Putamen (tissue), 1 donor: ENCODE results near the gene SHC1.
A peak's percentile ranks its signal among the peaks of the same experiment; 100 is the strongest.
"Not testable (repeated sequence)": the region's sequence is repeated elsewhere in the genome, so short reads cannot be mapped to it uniquely, and the experiment has no call there.

Experiments used
- DNase-seq: peaks from one replicate; pipeline ENCODE4 v3.0.0-alpha.2; 2016; ENCODE audit warnings: low spot score

SHC1 gene

DNA sequence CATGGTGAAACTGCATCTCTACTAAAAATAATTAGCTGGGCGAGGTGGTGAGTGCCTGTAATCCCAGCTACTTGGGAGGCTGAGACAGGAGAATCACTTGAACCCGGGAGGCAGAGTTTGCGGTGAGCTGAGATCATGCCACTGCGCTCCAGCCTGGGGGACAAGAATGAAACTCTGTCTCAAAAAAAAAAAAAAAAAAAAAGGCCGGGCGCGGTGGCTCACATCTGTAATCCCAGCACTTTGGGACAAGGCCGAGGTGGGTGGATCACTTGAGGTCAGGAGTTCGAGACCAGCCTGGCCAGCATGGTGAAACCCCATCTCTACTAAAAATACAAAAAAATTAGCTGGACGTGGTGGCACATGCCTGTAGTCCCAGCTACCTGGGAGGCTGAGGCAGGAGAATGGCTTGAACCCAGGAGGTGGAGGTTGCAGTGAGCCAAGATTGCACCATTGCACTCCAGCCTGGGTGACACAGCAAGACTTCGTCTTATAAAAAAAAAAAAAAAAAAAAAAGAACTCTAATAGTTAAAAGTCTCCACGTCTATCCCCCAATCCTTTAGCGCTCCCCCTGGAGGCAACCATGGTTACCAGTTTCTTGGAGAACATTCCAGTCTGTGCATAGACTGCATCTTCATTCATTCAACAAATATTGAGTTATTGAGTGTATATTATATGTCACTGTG is 24.9 kb upstream of the SHC1 start:
- DNase-seq: not testable (repeated sequence)

DNA sequence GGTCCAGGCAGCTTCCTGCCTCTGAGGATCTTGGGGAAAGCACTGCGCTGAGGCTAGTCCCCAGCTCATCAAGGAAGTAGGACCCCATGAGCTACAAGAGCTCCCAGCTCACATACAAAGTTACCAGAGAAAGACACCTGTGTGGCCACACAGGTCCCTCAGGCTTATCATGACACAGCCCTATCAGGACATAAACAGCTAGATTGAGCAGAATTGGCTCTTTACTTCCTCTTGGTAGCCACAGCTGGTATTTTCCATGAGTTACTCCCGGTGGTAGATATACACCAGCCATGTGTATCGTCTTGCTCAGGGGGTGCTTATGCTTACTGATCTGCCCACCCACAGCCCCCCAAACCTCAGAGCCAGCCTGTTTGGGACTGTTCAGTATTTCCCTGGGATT is 24.0 kb upstream of the SHC1 start:
- no peak for DNase-seq

DNA sequence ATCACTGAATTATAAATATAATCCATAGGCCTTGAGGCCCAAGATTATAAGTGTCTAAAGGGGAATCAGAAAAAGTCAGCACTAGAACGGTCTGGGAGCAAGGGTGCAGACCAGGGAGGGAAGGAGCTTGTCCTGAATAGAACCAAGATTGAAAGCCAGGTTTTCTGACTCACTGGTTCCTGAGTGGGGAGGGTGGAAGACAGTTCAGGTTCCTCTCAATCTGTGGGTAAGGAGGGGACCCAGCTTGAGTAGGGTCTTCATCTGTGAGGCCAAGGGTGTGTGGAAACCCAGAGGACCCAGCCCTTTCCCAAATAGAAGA is 23.7 kb upstream of the SHC1 start:
- no peak for DNase-seq

DNA sequence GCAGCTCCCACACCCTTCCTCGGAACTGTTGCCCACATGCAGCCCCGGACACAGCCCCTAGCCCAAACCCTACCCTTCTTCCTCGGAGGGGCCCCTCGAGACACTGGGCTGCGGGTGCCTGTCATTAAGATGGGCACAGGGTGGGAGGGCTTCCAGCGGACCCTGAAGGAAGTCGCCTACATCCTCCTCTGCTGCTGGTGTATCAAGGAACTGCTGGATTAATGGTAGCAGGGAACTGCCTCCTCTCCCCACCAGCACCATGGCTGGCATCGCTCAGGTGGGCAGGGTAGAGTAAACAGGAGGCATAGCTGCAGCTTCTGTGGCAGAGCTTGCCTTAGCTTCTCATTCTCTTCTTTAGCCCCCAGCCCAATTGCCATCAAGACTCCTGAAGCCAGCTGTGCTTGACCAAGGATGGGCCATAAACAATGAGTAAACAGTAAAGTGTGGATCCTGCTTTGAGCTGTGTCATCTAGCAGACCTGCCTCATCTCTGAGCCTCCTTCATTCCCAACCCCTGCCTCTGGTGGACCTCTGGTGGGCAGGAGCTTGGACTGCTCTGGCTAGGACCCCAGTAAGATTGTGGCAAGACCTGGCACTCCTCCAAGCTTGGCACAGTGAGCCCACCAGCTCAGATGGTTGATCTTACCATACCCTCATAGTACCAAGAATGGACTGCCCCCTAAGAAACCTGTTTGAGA is 23.2 kb upstream of the SHC1 start, which contains the start of gene LENEP:
Gene LENEP (plus strand): TSS at position 15 of the 697 bp plus-strand sequence. CDS start 22 bp downstream, at position 37.
- DNase-seq: no peak

DNA sequence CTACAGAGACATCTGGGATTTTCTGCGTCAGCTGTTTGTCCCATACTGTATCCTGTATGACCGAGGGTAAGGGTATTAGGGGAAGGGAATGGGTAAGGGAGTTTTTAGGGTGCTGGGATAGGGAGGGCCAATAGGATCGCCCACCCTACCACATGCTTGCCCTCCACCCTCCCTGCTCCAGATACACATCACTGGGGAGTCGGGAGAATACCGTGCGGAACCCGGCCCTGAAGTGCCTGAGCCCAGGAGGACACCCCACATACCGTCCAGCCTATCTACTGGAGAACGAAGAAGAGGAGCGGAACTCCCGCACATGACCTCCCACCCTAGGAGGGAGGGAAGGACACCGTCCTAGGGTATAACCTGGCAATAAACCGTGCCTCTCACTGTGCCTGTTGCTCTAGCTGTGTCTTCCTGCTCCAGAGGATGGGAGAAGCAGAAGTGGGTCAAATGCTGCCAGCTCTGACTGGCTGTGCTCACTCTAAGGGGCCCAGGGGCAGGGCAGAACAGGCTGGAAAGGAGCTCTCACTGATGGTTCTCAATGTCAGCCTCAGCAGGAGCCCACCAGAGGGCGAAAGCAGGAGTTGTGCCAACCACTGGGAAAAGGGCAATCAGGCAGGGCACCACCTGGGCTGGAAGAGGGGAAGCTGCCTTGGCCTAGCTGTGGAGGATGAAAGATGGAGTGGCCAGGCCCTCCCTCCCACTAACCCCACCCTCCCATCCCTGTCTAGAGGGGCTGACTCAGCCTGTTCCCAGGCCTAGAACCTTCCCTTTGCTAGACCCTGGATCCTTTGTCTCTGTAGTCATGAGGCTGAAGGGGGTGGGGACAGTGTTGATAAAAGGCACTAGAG is 22.4 kb upstream of the SHC1 start:
- DNase-seq: no peak

DNA sequence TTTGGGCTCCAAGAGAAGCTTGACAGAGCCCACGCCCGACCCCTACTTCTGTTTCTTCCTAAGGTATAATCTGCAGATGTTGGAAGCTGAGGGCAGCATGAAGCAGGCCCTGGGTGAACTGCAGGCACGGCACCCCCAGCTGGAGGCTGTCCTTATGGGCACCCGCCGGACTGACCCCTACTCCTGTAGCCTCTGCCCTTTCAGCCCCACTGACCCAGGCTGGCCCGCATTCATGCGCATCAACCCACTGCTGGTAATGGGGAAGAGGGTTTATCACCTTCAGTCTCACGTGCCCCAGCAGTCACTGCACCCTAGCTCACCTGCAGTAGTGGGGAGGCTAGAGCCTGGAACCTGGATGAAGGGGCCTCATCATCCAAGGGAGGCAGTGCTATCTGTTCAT is 19.7 kb upstream of the SHC1 start:
- no peak for DNase-seq

DNA sequence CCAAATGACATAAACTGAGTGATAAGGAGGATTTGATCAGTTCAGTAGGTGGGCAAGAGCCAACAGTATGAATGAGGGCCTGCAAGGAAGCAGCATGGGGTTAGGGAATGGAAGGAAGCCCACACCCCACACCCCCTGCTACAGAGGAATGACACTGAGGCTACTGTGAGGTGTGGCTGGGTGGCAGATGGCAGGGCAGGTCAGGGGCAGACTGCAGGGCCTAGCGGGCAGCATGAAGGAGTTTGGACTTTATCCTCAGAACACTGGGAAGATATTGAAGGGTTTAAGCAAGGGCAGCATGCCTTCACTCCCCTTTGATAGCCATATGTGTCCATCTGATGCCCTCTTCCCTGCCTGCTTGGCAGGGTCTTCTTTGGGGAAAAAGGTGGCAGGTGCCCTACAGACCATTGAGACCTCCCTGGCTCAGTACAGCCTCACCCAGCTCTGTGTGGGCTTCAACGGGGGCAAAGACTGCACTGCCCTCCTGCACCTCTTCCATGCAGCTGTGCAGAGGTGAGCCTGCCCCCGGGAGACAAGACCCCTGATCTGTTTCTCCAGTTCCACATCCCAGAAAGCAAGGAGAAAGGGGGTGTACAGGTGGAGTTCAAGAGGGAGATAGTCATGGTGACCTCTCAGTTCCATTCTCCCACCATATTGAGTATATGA is 18.8 kb upstream of the SHC1 start:
- DNase-seq: no peak

DNA sequence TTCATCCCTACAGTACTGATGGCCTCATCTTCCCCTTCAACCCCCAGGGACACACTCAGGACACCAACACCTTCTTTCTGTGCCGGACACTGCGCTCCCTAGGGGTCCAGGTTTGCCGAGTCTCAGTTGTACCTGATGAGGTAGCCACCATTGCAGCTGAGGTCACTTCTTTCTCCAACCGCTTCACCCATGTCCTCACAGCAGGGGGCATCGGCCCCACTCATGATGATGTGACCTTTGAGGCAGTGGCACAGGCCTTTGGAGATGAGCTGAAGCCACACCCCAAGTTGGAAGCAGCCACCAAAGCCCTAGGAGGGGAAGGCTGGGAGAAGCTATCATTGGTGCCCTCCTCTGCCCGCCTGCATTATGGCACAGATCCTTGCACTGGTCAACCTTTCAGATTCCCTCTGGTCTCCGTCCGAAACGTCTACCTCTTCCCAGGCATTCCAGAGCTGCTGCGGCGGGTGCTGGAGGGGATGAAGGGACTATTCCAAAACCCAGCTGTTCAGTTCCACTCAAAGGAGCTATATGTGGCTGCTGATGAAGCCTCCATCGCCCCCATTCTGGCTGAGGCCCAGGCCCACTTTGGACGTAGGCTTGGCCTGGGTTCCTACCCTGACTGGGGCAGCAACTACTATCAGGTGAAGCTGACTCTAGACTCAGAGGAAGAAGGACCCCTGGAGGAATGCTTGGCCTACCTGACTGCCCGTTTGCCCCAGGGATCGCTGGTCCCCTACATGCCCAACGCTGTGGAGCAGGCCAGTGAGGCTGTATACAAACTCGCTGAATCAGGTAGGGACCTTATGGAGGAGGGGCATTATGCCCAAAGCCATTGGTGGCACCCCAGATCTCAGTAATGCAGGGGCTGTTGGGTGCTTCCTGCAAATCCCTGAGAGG is 17.8 kb upstream of the SHC1 start:
- DNase-seq: no peak

DNA sequence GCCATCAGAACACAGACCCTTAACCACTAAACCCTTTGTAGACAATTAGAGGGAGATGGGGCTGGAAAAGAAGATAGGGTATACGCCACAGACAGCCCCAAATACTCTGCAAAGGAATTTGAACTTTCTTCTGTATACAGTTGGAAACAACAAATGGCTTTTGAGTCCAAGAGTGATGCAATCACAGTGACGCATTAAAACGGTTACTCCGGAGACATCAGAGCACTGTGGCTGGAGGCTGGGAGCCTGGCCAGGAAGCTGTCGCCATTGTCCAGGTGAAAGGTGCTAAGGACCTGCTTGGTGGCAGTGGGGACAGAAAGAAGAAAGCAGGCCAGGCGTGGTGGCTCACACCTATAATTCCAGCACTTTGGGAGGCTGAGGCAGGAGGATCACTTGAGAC is 16.8 kb upstream of the SHC1 start:
- no peak for DNase-seq

DNA sequence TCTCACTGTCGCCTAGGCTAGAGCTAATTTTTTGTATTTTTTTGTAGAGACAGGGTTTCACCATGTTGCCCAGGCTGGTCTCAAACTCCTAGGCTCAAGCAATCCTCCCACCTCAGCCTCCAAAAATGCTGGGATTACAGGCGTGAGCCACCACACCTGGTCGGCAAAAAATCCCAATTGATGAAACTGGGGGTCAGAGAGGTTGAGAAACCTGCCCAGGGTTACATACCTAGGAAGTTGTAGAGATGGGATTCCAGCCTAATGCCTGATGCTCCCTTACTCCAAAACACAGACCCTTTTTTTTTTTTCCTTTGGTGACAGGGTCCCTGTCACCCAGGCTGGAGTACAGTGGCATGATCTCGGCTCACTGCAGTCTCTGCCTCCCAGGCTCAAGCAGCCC is 16.2 kb upstream of the SHC1 start:
- DNase-seq: not testable (repeated sequence)

DNA sequence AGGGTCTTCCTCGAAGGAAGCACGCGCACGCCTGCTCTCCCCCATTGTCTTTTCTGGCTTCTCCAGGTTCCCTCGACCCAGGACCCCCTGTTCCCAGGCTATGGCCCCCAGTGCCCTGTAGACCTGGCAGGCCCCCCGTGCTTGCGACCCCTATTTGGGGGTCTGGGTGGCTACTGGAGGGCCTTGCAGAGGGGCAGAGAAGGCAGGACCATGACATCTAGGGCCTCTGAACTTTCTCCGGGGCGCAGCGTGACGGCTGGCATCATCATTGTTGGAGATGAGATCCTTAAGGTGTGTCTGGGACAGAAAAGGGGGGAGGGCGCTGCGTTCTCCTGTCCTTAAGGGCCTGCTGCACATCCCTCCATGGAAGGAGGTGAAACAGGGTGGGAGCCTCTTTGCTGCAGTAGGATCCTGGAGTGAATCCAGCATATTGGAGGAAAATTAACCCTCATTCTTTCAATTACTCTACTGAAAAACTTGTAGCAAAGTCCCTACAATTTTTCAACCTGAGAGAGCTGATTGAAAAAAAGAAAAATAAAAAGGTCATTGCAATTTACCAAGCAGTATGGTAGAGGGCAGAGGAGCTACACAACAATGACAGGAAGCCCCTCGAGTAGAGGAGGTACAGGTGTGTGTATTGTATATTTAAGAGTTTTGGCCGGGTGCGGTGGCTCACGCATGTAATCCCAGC is 13.4 kb upstream of the SHC1 start:
- DNase-seq: no peak

DNA sequence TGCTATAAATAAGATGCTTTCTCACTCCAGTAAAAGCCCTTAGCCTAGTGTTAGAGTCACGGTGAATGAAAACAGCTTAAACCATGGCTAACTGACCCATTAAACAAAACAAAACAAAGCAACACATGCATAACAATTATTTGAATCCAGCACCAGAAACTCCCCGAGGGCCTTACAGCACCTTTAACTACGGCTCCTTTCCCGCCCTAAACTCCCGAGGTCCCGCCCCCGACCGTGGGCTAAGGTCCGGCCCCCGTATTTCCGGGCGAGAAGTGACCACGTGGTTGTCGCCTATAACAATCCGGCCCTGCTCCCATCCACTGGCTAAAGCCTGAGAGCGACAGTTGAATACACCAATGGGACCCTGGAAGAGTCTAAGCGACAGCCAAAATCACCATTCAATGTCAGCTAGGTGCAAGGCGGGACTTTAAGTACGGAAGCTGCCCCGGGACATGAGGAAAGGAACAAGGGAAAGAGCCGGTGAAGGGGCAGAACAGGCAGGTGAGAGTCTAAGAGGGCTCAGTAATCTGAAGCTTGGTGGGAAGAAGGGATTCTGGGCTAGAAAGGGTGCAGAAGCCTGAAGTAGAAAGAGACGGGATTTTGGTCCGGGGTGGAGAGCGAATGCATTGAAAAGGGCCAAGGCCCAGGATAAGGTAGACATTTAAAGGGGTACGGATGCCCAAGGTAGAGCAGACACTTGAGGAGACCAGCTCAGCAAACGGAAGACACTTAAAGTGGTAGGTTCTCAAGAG is 12.5 kb upstream of the SHC1 start, which contains the start of gene FLAD1:
Gene FLAD1 (plus strand): TSS at position 448 of the 752 bp plus-strand sequence. CDS start 351 bp downstream, outside the sequence.
- DNase-seq: peak; percentile 99

DNA sequence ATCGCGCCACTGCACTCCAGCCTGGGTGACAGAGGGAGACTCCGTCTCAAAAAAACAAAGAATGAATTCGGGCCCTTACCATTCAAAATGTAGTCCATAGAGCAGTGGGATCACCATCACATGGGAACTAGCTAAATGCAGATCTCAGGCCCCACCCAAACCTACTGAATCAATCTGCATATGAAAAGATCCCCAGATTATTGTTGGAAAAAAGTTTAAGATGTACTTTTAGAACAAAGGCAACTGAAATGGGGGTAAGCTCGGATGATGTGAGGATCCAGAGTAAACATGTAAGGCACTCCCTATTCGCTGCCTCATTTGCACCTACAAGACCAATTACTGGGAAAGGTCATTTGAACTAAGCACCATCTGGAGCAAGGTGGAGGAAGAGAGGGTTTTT is 11.8 kb upstream of the SHC1 start:
- DNase-seq: no peak

DNA sequence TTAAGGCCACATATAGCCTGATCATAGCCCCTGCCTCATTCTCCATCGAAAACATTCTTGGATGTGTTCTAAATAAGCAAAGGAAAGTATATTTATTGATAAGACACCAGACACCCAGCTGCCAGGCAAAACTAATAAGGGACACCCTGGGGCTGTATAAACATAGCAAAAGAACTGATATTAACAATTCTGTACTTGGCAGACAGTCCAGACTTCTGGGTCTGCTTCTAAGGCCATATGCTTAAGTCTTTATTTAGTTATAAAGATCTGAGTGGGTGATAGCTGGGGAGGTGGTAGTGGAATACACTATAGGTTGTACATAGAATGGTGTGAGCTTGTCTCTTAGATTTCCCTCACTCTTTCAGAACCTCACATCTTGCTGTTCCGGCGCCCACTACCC is 7.8 kb upstream of the SHC1 start:
- no peak for DNase-seq

DNA sequence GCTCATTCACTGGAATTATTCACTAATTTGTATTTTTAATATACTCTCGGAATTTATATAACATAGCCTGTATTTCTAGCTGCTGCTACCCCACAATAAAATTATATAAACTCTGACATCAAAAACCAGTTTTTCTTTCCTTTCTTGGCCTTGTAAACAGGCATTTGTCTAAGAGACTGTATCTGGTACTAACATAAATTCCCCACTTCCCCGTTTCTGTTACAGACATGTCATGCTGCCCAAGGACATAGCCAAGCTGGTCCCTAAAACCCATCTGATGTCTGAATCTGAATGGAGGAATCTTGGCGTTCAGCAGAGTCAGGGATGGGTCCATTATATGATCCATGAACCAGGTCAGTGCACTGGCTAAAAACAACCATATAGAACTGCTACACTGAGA is 7.2 kb upstream of the SHC1 start:
- not testable (repeated sequence) for DNase-seq

DNA sequence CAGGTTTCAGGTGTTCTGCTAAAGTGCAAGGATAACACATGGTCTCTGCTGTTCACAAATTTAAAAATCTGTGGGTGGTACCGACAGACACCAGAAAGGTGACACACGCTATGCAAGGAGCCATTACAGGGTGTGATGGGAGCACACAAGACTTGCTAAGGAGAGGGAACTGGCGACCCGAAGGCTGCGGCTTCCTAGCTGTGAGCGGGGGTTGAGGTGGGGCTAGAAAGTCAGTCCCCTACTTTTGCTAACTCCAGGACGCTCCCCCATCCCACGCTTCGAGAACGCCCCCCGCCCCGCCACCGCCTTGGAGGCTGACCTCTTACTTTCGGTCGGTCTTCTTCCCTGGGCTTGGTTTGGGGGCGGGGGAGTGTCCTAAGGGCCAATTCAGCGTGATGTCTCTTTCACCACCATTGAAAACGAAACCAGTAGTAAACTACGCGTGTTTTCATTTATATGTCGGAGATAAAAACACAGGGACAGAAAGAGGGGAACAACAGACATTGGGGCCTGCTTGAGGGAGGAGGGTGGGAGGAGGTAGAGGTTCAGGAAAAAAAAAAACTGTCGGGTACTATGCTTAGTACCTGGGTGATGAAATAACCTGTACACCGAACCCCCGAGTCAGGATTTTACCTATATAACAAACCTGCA is 5.0 kb upstream of the SHC1 start:
- no peak for DNase-seq

DNA sequence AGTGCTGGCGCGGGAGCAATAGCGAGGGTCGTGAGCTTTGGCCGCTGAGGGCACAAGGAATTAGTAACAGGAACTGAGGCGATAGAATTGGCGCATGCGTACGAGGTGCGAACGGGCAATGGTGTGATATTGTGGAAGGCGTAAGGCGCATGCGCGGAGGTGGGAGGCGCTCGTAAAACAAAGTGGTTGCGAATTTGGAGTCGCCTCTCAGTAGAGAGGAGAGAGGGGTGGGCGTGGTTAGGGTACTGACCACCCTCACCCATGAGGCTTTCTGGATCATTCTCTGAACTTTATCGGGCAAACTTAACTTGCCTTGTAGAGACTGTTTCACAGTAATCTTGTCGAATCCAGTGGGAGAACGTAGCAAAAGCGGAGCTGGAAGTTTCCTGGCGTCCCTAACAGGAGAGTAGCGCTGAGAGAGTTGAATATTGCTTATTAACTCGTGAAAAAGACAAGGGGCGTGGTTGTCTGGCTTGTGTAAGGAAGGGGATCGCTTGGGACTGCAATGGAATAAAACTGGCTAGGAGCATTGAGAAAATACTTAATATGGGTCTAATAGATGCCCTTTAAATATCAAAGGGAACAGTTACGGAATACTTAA is 4.4 kb upstream of the SHC1 start:
- DNase-seq: peak; percentile 92

DNA sequence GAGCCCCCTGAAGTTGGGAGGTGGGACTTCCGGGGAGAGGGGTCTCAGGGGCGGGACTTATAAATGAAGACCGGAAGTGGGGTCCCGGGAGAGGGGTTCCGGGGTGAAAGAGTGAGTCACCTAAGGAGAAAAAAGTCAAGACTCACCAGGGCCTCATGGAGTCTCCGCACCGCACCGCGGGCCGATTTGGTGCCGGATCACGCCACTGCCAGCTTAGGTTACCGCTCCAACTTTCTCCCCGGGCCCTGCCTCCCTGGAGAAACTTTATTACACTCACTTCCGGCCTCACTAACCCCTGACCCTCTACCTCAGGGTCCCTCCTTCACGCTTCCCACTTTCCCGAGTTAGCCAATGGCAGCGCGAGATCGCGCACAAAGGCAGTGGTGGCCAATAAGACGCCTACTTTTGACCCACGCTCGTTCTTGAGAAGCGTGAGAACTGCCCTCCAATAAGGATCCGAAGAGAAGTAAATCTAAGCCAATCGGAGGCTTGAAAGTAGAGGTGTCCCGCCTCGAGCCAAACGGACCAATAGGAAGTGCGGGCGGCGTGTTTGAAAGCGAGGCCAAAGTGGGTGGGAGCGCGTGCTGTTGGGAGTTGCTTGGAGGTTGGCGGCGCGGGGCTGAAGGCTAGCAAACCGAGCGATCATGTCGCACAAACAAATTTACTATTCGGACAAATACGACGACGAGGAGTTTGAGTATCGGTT is 3.7 kb upstream of the SHC1 start, which contains the start of gene CKS1B:
Gene CKS1B (plus strand): TSS at position 580 of the 706 bp plus-strand sequence. CDS start 65 bp downstream, at position 645.
- DNase-seq: peak; percentile 100
